PC-9 (cell line): Measurements from ENCODE around the gene PSMD3. TPM values are rescaled to one million over a fixed set of nuclear protein-coding genes. Genes with fewer than 3 reads are reported as not detected.
A peak's percentile ranks its signal among the peaks of the same experiment; 100 is the strongest.

ENCODE experiments used
- BruUV-seq: library from RNA; stranded (reverse); fragments of 400-500 nt; replicated peaks from 2 replicates; lab custom pipeline; 2021; lab: Mats Ljungman, UMichigan
- CTCF ChIA-PET: fragments of 300-600 bp; sonication (Branson Sonifier 250); formaldehyde crosslinking; loops from one replicate; lab custom pipeline; 2022; ENCODE audit warnings: antibody characterized with exemption; lab: Charles Lee
- POLR2A ChIA-PET: fragments of 300-600 bp; sonication (Branson Sonifier 250); formaldehyde crosslinking; loops from one replicate; lab custom pipeline; 2022; ENCODE audit warnings: antibody characterized with exemption; ENCODE audit not compliant: unreplicated experiment; lab: Charles Lee
- DNase-seq, 2 experiments: peaks; one replicate each; pipeline versions ENCODE4 v3.0.0 to v3.0.0-alpha.2; 2015 to 2022; ENCODE audit warnings: mixed read lengths in 1 of 2
- H2AFZ ChIP-seq: fragments of 200-600 bp; sonication (generic); 2 replicates; pipeline ENCODE4 v1.8.1; 2017; ENCODE audit warnings: antibody characterized with exemption
- H3F3A ChIP-seq: fragments of 200-600 bp; sonication (generic); 2 replicates; pipeline ENCODE4 v1.8.1; 2017; ENCODE audit warnings: antibody characterized with exemption, mild to moderate bottlenecking, low read depth; ENCODE audit not compliant: insufficient read depth
- H3K27ac ChIP-seq: fragments of 200-600 bp; sonication (generic); 2 replicates; pipeline ENCODE4 v1.6.1; 2016; ENCODE audit warnings: mixed run types
- H3K27me3 ChIP-seq: fragments of 200-600 bp; sonication (generic); 2 replicates; pipeline ENCODE4 v1.6.1; 2016; ENCODE audit warnings: low read depth, mixed run types; ENCODE audit not compliant: insufficient read depth
- H3K36me3 ChIP-seq: fragments of 200-600 bp; sonication (generic); 2 replicates; pipeline ENCODE4 v1.6.1; 2016; ENCODE audit warnings: low read depth, mixed run types
- H3K4me1 ChIP-seq: fragments of 200-600 bp; sonication (generic); replicated peaks from 2 replicates; pipeline ENCODE4 v1.6.1; 2016; ENCODE audit warnings: mixed run types; ENCODE audit not compliant: insufficient read depth
- H3K4me2 ChIP-seq: fragments of 200-600 bp; sonication (generic); 2 replicates; pipeline ENCODE4 v1.6.1; 2017; ENCODE audit warnings: mixed run types
- H3K4me3 ChIP-seq: fragments of 200-600 bp; sonication (generic); 2 replicates; pipeline ENCODE4 v1.6.1; 2016; ENCODE audit warnings: mixed run types
- H3K79me2 ChIP-seq: fragments of 200-600 bp; sonication (generic); 2 replicates; pipeline ENCODE4 v1.6.1; 2017; ENCODE audit warnings: low read depth, mixed run types
- H3K9me2 ChIP-seq: fragments of 200-600 bp; sonication (generic); 2 replicates; pipeline ENCODE4 v1.8.1; 2017; ENCODE audit warnings: mild to moderate bottlenecking; ENCODE audit not compliant: insufficient read depth
- H3K9me3 ChIP-seq: fragments of 200-600 bp; sonication (generic); 2 replicates; pipeline ENCODE4 v1.8.1; 2016; ENCODE audit warnings: low read depth; ENCODE audit not compliant: insufficient read depth
- H4K20me1 ChIP-seq: fragments of 200-600 bp; sonication (generic); 2 replicates; pipeline ENCODE4 v1.8.1; 2017; ENCODE audit not compliant: insufficient read depth
- EZH2 ChIP-seq: fragments of 200-600 bp; sonication (generic); IDR thresholded peaks from 2 replicates; pipeline ENCODE4 v1.8.0; 2017; ENCODE audit warnings: antibody characterized with exemption, low read depth
- intact Hi-C: fragments of 100-400 bp; cut with micrococcal nuclease; formaldehyde crosslinking; loops from one replicate; pipeline ENCODE4 v1.10.0; 2022; ENCODE audit not compliant: unreplicated experiment
- total RNA-seq: library from RNA; stranded (reverse); gene quantifications from 2 replicates; pipeline ENCODE4 v1.2.3, GENCODE V29; 2021
- TF ChIP-seq, protein P1 (sequence below): fragments of 200-600 bp; sonication (generic); conservative IDR thresholded peaks from 2 replicates; pipeline ENCODE4 v1.6.1; 2017; ENCODE audit warnings: mixed run types, antibody characterized with exemption, mild to moderate bottlenecking, moderate library complexity

The PSMD3 gene
- total RNA-seq, 1 experiment from 2014 or later, result 130 TPM

DNA sequence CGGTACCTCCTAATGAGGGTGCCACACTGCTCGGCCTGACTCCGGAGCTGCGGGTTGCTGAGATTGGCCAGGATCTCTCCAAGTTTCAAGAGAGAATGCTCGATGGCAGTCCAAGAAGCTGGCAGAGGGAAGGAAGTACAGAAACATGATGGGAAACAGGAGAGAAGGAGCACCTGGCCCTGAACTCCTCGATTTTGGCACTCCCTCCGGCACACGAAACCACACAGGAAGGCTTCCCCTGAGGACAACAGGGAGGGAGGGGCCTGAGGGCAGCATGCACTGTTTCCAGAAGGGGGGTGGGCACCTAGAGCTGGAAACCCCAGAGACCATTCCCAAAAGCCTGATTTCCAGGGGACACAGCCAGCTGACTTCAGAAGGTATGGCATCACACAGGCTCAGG is 52.7 kb downstream of the PSMD3 start:
- Histone ChIP-seq H3K27me3 (no peaks in the 10 kb centered on the region), H2AFZ (no peak overlapping the region), H3K4me2 (no peak overlapping the region), H3K9me2 (no peaks in the 10 kb centered on the region), H3K36me3 (0 out of 2 replicates have a peak, but pooled peaks cover 2% of the 10 kb centered on the region), H3K4me3 (no peak overlapping the region), H3K4me1 (no peaks in the 10 kb centered on the region), H3K9me3 (no peaks in the 10 kb centered on the region), H3K27ac (no peak overlapping the region), H3F3A (no peaks in the 10 kb centered on the region), H4K20me1 (no peaks in the 10 kb centered on the region), H3K79me2 (no peaks in the 10 kb centered on the region)
- DNase-seq, result no peak
- ChIA-PET CTCF (interaction anchor here (0.8 kb wide), 1 partner anchor 385 kb away, joined by 5 read pairs; the partner anchor contains the start of gene TOP2A), POLR2A (no interaction called here)
- no TSS peak for BruUV-seq
- intact Hi-C loops, result no loop called here
- no peak for TF ChIP-seq EZH2
- TF ChIP-seq, protein P1, sequence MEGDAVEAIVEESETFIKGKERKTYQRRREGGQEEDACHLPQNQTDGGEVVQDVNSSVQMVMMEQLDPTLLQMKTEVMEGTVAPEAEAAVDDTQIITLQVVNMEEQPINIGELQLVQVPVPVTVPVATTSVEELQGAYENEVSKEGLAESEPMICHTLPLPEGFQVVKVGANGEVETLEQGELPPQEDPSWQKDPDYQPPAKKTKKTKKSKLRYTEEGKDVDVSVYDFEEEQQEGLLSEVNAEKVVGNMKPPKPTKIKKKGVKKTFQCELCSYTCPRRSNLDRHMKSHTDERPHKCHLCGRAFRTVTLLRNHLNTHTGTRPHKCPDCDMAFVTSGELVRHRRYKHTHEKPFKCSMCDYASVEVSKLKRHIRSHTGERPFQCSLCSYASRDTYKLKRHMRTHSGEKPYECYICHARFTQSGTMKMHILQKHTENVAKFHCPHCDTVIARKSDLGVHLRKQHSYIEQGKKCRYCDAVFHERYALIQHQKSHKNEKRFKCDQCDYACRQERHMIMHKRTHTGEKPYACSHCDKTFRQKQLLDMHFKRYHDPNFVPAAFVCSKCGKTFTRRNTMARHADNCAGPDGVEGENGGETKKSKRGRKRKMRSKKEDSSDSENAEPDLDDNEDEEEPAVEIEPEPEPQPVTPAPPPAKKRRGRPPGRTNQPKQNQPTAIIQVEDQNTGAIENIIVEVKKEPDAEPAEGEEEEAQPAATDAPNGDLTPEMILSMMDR, result no peak

DNA sequence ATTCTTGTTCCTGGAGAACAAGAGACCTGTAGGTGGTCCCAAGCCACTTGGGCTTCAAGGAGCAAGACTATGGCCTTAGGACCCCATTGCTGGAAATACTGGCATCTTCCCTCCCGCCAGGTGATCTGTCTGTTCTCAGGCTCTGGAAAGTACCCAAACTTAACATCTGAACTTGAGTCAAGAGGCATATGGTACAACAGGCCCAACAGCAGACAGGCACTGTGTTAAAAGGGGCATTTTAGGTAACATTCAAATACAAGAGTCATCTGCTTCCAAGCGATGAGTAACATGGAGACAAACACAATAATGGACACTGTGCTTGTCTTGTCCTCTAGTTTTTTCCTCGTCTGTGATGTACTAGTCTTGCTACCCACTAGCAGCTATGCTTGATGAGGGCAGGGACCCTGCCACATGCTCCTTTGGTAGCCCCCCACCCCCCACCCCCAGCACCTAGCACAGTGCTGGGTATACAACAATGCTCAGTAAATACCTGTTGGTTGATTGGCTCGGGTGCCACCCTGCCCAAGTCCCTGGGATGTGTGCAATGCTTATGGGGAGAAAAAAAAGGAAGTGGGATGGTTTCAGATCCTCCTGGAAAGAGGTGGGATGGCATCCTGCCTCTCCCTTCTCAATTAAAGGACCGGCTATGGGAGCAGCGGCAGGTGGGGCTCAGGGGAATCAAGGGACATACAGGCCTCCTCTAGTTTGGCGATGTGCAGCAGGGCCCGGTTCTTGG is 54.0 kb downstream of the PSMD3 start:
- H3K4me1 ChIP-seq, result no peaks in the 10 kb centered on the region
- no peak for DNase-seq
- TF ChIP-seq, protein P1, result no peak
- no peak for TF ChIP-seq EZH2
- ChIA-PET POLR2A (interaction anchor here (0.6 kb wide), 1 partner anchor 16 kb away, joined by 14 read pairs; no protein-coding TSS in a partner anchor), CTCF (interaction anchor here (0.6 kb wide), 1 partner anchor 22 kb away, joined by 5 read pairs; no protein-coding TSS in a partner anchor)
- 0 out of 2 replicates have a peak, but pooled peaks cover 2% of the 10 kb centered on the region for H3K36me3 ChIP-seq
- no peak overlapping the region for H2AFZ ChIP-seq
- no peaks in the 10 kb centered on the region for H3K9me3 ChIP-seq
- H3K27ac ChIP-seq, result no peak overlapping the region
- no peaks in the 10 kb centered on the region for H3K9me2 ChIP-seq
- no peak overlapping the region for H3K4me2 ChIP-seq
- H3F3A ChIP-seq, result peaks cover 4% of the 10 kb centered on the region; the same call in 1 of the 2 replicates
- no peaks in the 10 kb centered on the region for H4K20me1 ChIP-seq
- BruUV-seq, result no TSS peak
- H3K79me2 ChIP-seq, result no peaks in the 10 kb centered on the region
- H3K4me3 ChIP-seq, result no peak overlapping the region
- H3K27me3 ChIP-seq, result no peaks in the 10 kb centered on the region
- intact Hi-C loops, result no loop called here

DNA sequence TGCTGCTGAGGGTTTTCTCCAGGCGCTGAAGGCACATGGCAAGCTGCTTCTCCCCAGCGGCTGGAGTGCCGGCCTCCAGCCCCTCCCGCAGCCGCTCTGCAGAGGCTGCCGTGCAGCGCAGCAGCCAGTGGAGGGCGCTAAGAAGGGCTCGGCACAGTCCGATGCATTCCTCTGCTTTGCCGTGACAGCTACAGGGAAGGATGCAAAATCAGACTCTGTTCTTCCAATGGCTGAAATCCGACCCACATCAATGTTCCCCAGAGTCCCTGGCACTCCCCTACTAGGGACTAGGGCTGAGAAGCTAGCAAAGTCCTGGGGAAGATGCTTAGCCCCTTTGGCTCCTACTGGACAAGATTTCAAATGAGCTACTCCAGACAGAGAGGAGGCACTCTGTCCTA is 54.6 kb downstream of the PSMD3 start:
- CTCF ChIA-PET, result interaction anchor here (0.6 kb wide), 1 partner anchor 22 kb away, joined by 5 read pairs; no protein-coding TSS in a partner anchor
- TF ChIP-seq, protein P1, result peak; percentile 40; the same call in 1 of the 2 replicates
- TF ChIP-seq EZH2, result no peak
- no peak overlapping the region for H3K4me3 ChIP-seq
- no peaks in the 10 kb centered on the region for H3K4me1 ChIP-seq
- DNase-seq, result no peak
- H2AFZ ChIP-seq, result no peak overlapping the region
- H3F3A ChIP-seq, result peaks cover 4% of the 10 kb centered on the region; the same call in 1 of the 2 replicates
- no peaks in the 10 kb centered on the region for H3K27me3 ChIP-seq
- H3K36me3 ChIP-seq, result 0 out of 2 replicates have a peak, but pooled peaks cover 2% of the 10 kb centered on the region
- no TSS peak for BruUV-seq
- H3K27ac ChIP-seq, result no peak overlapping the region
- intact Hi-C loops, result no loop called here
- POLR2A ChIA-PET, result no interaction called here
- no peaks in the 10 kb centered on the region for H3K9me2 ChIP-seq
- no peaks in the 10 kb centered on the region for H4K20me1 ChIP-seq
- no peaks in the 10 kb centered on the region for H3K79me2 ChIP-seq
- H3K9me3 ChIP-seq, result no peaks in the 10 kb centered on the region
- H3K4me2 ChIP-seq, result no peak overlapping the region
